Activated naive CD4-positive, alpha-beta T cell treated with anti-CD3 and anti-CD28 coated beads for 36 hours (primary cell): ENCODE results near the gene PTK7. TPM values are rescaled to one million over a fixed set of nuclear protein-coding genes. Genes with fewer than 3 reads are reported as not detected.
"Not testable (repeated sequence)": the region's sequence is repeated elsewhere in the genome, so short reads cannot be mapped to it uniquely, and the experiment has no call there.

Experiments
- CTCF ChIA-PET: fragments of 350-600 bp; sonication (Branson Sonifier 250); formaldehyde crosslinking; loops from one replicate; lab custom pipeline; 2021; ENCODE audit warnings: antibody characterized with exemption; lab: Charles Lee
- DNase-seq: peaks from one replicate; pipeline ENCODE4 v3.0.0-alpha.2; 2020
- H3K27ac Mint-ChIP-seq: one replicate; pipeline ENCODE4 v1.8.0; 2021; ENCODE audit warnings: mild to moderate bottlenecking, mixed read lengths
- H3K27me3 Mint-ChIP-seq: one replicate; pipeline ENCODE4 v1.8.0; 2021; ENCODE audit warnings: low read depth, mixed read lengths
- H3K36me3 Mint-ChIP-seq: one replicate; pipeline ENCODE4 v1.8.0; 2021; ENCODE audit warnings: low read depth, mixed read lengths
- H3K4me1 Mint-ChIP-seq: one replicate; pipeline ENCODE4 v1.8.0; 2021; ENCODE audit warnings: low read depth, mixed read lengths
- H3K4me3 Mint-ChIP-seq: one replicate; pipeline ENCODE4 v1.8.0; 2021; ENCODE audit warnings: mild to moderate bottlenecking, moderate library complexity, mixed read lengths
- H3K9me3 Mint-ChIP-seq: one replicate; pipeline ENCODE4 v1.8.0; 2021; ENCODE audit warnings: mixed read lengths
- intact Hi-C: fragments of 100-400 bp; cut with micrococcal nuclease; formaldehyde crosslinking; loops from one replicate; pipeline ENCODE4 v1.15.1; 2023
- total RNA-seq, 2 experiments: library from RNA; stranded (reverse); gene quantifications; one replicate each; pipeline ENCODE4 v1.2.3, GENCODE V29; 2021

The PTK7 gene
- total RNA-seq, 2 experiments from 2014 or later, result 2.0 to 2.2 TPM

DNA sequence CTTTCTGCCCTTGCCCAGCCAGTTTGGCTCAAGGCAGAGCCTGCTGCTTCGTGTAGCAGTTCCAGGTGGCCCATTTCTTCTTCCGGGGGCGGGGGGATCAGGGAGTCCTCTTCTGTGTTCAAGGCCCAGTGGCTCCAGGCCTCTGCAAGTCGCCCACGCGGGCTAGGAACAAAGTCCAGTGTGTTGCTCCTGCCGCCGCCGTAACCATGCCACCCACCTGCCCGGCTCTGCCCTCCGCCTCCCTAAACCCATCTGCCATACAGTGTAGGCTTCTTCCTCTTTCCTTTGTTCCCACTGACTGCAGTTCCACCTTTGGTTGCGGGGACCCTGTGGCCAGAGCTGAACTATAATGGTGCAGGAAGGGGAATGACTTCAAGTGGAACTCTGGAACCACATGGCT is 51.1 kb downstream of the PTK7 start:
- no peaks in the 10 kb centered on the region for H3K9me3 Mint-ChIP-seq
- CTCF ChIA-PET, result no interaction called here
- no peaks in the 10 kb centered on the region for H3K36me3 Mint-ChIP-seq
- no peaks in the 10 kb centered on the region for H3K27me3 Mint-ChIP-seq
- no peak for DNase-seq
- no peak overlapping the region for H3K27ac Mint-ChIP-seq
- intact Hi-C loops, result no loop called here
- no peak overlapping the region for H3K4me3 Mint-ChIP-seq
- H3K4me1 Mint-ChIP-seq, result no peaks in the 10 kb centered on the region

DNA sequence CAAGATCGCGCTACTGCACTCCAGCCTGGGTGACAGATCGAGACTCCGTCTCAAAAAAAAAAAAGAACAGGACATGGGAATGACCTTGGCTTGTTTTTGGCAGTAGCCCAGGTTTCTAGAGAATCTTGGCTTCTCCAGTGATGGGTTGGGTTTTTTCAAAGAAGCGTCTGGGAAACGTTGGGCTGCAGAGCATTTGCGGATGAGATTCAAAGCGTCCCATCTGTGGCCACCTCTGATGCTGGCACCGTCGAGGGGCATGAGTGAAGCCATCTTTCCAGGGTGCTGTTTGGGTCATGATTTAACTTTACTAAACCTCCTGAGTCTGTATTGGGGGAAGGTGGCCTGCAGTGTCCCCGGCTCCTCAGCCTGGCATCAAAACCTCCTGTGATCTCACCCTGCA is 51.8 kb downstream of the PTK7 start:
- Mint-ChIP-seq H3K27ac (no peak overlapping the region), H3K27me3 (no peaks in the 10 kb centered on the region), H3K4me1 (no peaks in the 10 kb centered on the region), H3K9me3 (no peaks in the 10 kb centered on the region), H3K36me3 (no peaks in the 10 kb centered on the region), H3K4me3 (no peak overlapping the region)
- CTCF ChIA-PET, result no interaction called here
- no peak for DNase-seq
- intact Hi-C loops, result no loop called here

- Mint-ChIP-seq H3K36me3 (no peaks in the 10 kb centered on the region), H3K4me1 (no peaks in the 10 kb centered on the region)
- intact Hi-C loops, result no loop called here
These were observed 52.8 kb downstream of the PTK7 start for GRCh38 chr6:43128926-43129325.

DNA sequence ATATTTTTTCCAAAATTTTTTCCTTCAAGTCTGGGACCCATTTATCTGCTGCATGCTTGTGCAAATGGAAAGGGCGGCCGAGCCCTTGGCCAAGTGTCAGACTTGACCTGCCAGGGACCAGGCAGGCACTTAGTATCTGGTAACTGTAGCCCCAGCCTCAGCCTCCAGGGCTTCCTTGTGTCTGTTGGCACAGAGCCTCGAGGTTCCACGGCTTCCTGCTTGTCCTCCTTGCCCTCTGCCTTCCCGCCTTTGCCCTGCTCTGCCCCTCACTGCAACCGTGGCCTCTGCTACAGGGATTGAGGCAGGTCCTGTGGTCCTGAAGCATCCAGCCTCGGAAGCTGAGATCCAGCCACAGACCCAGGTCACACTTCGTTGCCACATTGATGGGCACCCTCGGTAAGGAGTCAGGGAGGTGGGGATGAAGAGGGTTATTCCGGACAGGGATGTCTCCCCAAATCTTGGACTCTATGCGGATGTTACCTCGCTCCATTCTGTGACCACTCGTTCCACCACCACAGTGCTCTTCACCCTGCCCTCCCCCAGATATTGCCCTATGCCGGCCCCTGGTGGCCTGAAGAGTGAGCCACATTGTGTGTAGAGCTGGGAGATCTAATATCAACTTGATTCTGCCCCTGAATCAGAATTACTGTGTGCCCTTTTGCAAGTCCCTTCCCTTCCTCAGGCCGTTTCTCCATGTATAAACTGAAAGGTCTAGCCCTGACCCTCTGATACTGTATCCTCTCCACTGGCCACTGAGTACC is 53.5 kb downstream of the PTK7 start:
- peak; percentile 26 for DNase-seq
- Mint-ChIP-seq H3K27ac (no peak overlapping the region), H3K36me3 (no peaks in the 10 kb centered on the region), H3K9me3 (no peaks in the 10 kb centered on the region), H3K4me3 (no peak overlapping the region), H3K27me3 (no peaks in the 10 kb centered on the region), H3K4me1 (no peaks in the 10 kb centered on the region)
- CTCF ChIA-PET, result interaction anchor here (0.8 to 1.7 kb wide), 2 partner anchors 14 kb away, joined by 3 to 6 read pairs; no protein-coding TSS in a partner anchor
- intact Hi-C loops, result no loop called here

More at GRCh38 chr6:43128926-43129325, 52.8 kb downstream of the PTK7 start:
- CTCF ChIA-PET, result interaction anchor here (0.8 to 1.7 kb wide), 2 partner anchors 13 to 15 kb away, joined by 3 to 6 read pairs; no protein-coding TSS in a partner anchor
- H3K9me3 Mint-ChIP-seq, result no peaks in the 10 kb centered on the region
- no peaks in the 10 kb centered on the region for H3K27me3 Mint-ChIP-seq
- no peak for DNase-seq
- H3K4me3 Mint-ChIP-seq, result no peak overlapping the region
- H3K27ac Mint-ChIP-seq, result no peak overlapping the region

GRCh38 chr6:43130429-43130828 is 54.3 kb downstream of the PTK7 start:
- no peak overlapping the region for H3K27ac Mint-ChIP-seq
- H3K36me3 Mint-ChIP-seq, result no peaks in the 10 kb centered on the region
- no peaks in the 10 kb centered on the region for H3K27me3 Mint-ChIP-seq
- CTCF ChIA-PET, result interaction anchor here (0.6 kb wide), 1 partner anchor 953 kb away, joined by 4 read pairs; no protein-coding TSS in a partner anchor
- no peak overlapping the region for H3K4me3 Mint-ChIP-seq
- H3K4me1 Mint-ChIP-seq, result no peaks in the 10 kb centered on the region
- no peak for DNase-seq
- H3K9me3 Mint-ChIP-seq, result no peaks in the 10 kb centered on the region
- intact Hi-C loops, result no loop called here

GRCh38 chr6:43131379-43131778 is 55.3 kb downstream of the PTK7 start:
- H3K27me3 Mint-ChIP-seq, H3K36me3 Mint-ChIP-seq, H3K4me3 Mint-ChIP-seq, intact Hi-C loops, H3K4me1 Mint-ChIP-seq, DNase-seq, H3K9me3 Mint-ChIP-seq, H3K27ac Mint-ChIP-seq: not testable (repeated sequence)
- CTCF ChIA-PET, result interaction anchor here (0.6 to 1.0 kb wide), 2 partner anchors 12 to 954 kb away, joined by 3 to 4 read pairs; no protein-coding TSS in a partner anchor

DNA sequence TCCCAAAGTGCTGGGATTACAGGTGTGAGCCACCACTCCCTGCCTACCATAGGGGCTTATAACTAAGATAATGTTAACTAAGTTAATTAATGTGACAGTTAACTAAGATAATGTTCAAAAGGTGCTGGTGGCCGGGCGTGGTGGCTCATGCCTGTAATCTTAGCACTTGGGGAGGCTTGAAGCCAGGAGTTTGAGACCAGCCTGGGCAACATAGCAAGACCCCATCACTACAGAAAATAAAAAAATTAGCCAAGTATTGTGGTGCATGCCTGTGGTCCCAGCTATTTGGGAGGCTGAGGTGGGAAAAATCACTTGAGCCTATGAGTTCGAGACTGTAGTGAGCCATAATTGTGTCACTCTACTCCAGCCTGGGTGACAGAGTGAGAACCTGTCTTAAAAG is 62.2 kb downstream of the PTK7 start:
- intact Hi-C loops, result no loop called here

GRCh38 chr6:43139973-43140372 is 63.9 kb downstream of the PTK7 start:
- H3K4me1 Mint-ChIP-seq, result peaks cover 16% of the 10 kb centered on the region
- H3K27ac Mint-ChIP-seq, H3K4me3 Mint-ChIP-seq, H3K27me3 Mint-ChIP-seq, intact Hi-C loops, DNase-seq, H3K9me3 Mint-ChIP-seq, H3K36me3 Mint-ChIP-seq: not testable (repeated sequence)
- CTCF ChIA-PET, result interaction anchor here (0.7 kb wide), 1 partner anchor 366 kb away, joined by 4 read pairs; no protein-coding TSS in a partner anchor

More for the DNA sequence above, 62.2 kb downstream of the PTK7 start:
- no peak overlapping the region for H3K27ac Mint-ChIP-seq
- DNase-seq, result no peak
- peaks cover 12% of the 10 kb centered on the region for H3K4me1 Mint-ChIP-seq
- H3K27me3 Mint-ChIP-seq, result no peaks in the 10 kb centered on the region
- CTCF ChIA-PET, result no interaction called here
- no peaks in the 10 kb centered on the region for H3K9me3 Mint-ChIP-seq
- H3K36me3 Mint-ChIP-seq, result no peaks in the 10 kb centered on the region
- H3K4me3 Mint-ChIP-seq, result no peak overlapping the region

DNA sequence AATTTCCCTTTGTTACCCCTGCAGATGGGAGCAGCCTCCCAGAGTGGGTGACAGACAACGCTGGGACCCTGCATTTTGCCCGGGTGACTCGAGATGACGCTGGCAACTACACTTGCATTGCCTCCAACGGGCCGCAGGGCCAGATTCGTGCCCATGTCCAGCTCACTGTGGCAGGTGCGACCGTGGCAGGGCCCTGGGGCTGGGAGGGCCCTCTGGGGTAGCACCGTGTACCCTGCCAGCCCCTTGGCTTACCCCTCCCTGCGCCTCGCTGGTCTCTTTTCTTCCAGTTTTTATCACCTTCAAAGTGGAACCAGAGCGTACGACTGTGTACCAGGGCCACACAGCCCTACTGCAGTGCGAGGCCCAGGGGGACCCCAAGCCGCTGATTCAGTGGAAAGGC is 65.5 kb downstream of the PTK7 start:
- no peaks in the 10 kb centered on the region for H3K27me3 Mint-ChIP-seq
- CTCF ChIA-PET, result no interaction called here
- intact Hi-C loops, result loop anchor here (2.0 kb wide), 1 partner anchor 183 kb away; no protein-coding TSS in a partner anchor
- no peak overlapping the region for H3K4me3 Mint-ChIP-seq
- no peaks in the 10 kb centered on the region for H3K9me3 Mint-ChIP-seq
- H3K27ac Mint-ChIP-seq, result no peak overlapping the region
- DNase-seq, result no peak
- peaks cover 16% of the 10 kb centered on the region for H3K4me1 Mint-ChIP-seq
- no peaks in the 10 kb centered on the region for H3K36me3 Mint-ChIP-seq

DNA sequence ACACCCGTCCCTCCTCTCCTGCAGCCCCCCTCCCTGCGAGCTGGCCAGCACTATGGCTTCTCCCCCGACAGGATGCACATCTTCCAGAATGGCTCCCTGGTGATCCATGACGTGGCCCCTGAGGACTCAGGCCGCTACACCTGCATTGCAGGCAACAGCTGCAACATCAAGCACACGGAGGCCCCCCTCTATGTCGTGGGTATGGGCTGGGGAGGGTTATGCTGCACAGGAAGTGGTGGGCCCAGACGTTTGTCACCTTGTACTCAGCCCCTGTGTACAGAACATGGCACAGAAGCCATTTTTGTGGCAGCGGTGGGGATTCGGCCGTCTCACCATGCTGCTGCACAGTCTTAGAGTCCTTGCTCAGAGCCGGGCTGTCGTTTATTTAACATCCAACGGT is 66.0 kb downstream of the PTK7 start:
- no peaks in the 10 kb centered on the region for H3K9me3 Mint-ChIP-seq
- no peak for DNase-seq
- no peaks in the 10 kb centered on the region for H3K27me3 Mint-ChIP-seq
- intact Hi-C loops, result loop anchor here (2.0 kb wide), 1 partner anchor 183 kb away; no protein-coding TSS in a partner anchor
- CTCF ChIA-PET, result interaction anchor here (2.2 to 2.5 kb wide), 3 partner anchors 31 to 132 kb away, joined by 5 to 15 read pairs (median 9); partner anchors contain the start of gene RRP36
- H3K4me3 Mint-ChIP-seq, result no peak overlapping the region
- H3K36me3 Mint-ChIP-seq, result no peaks in the 10 kb centered on the region
- H3K4me1 Mint-ChIP-seq, result peaks cover 16% of the 10 kb centered on the region
- H3K27ac Mint-ChIP-seq, result no peak overlapping the region

DNA sequence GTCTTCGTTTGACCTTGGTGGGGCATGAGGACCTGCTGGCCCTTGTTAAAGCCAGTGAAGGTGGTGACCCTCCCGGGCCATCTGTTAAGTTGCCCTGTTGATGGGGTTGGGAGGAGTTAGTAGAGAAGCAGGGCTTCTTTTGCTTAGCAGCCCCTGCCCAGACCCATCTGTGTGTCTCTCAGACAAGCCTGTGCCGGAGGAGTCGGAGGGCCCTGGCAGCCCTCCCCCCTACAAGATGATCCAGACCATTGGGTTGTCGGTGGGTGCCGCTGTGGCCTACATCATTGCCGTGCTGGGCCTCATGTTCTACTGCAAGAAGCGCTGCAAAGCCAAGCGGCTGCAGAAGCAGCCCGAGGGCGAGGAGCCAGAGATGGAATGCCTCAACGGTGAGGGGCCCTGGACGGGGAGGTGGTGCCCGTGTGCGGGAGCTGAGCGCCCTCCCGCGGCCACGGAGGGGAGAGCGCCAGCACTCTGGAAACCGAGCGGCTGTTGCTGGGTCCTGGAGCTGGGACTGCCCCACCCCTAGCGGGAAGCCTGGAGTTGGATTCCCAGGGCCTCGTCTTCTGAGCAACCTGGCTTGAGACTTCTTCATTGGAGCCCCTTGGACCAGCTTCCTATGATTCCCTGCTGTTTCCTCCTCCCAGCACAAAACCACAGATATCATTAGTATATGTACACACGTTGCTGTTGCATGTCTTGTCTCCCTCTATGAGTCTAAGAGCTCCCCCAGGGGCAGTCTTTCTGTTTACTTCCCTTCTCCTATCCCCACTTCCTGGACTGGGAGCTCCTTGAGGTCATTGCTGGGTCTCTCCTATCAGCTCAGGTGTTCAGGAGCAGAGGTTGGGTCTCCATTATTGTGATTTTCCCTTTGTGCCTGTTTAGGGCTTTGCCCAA is 67.4 kb downstream of the PTK7 start:
- CTCF ChIA-PET, result interaction anchor here (0.6 to 2.5 kb wide), 58 partner anchors 9 to 534 kb away, joined by 3 to 25 read pairs (median 4); partner anchors contain the start of genes CNPY3, CUL7, GNMT and KLC4
- H3K4me1 Mint-ChIP-seq, result peaks cover 16% of the 10 kb centered on the region
- no peaks in the 10 kb centered on the region for H3K27me3 Mint-ChIP-seq
- peak; percentile 83 for DNase-seq
- intact Hi-C loops, result loop anchor here (1.0 to 2.0 kb wide), 6 partner anchors 73 to 242 kb away; no protein-coding TSS in a partner anchor
- H3K4me3 Mint-ChIP-seq, result no peak overlapping the region
- H3K27ac Mint-ChIP-seq, result no peak overlapping the region
- no peaks in the 10 kb centered on the region for H3K9me3 Mint-ChIP-seq
- no peaks in the 10 kb centered on the region for H3K36me3 Mint-ChIP-seq

- H3K27me3 Mint-ChIP-seq, result no peaks in the 10 kb centered on the region
- intact Hi-C loops, result no loop called here
- CTCF ChIA-PET, result interaction anchor here (1.2 to 1.3 kb wide), 2 partner anchors 171 to 231 kb away, joined by 3 read pairs; no protein-coding TSS in a partner anchor
- H3K27ac Mint-ChIP-seq, result no peak overlapping the region
- DNase-seq, result no peak
- peaks cover 16% of the 10 kb centered on the region for H3K4me1 Mint-ChIP-seq
- no peaks in the 10 kb centered on the region for H3K36me3 Mint-ChIP-seq
- no peak overlapping the region for H3K4me3 Mint-ChIP-seq
- no peaks in the 10 kb centered on the region for H3K9me3 Mint-ChIP-seq
These were observed 68.8 kb downstream of the PTK7 start for GRCh38 chr6:43144879-43145278.
